AG09309 (cell line): ENCODE measurements around the gene EEIG2.

Source experiments
- DNase-seq: peaks from one replicate; pipeline ENCODE4 v3.0.0-alpha.2; 2010; ENCODE audit warnings: low read depth
- H3K4me3 ChIP-seq: 2 replicates; pipeline ENCODE4 v1.5.1; 2011; ENCODE audit warnings: mild to moderate bottlenecking, low read depth, low read length, moderate library complexity; ENCODE audit not compliant: control insufficient read depth
- CTCF ChIP-seq: IDR thresholded peaks from 2 replicates; pipeline ENCODE4 v1.5.1; 2011; ENCODE audit warnings: mild to moderate bottlenecking, low read depth, low read length, inconsistent platforms; ENCODE audit not compliant: insufficient read depth, control insufficient read depth; ENCODE audit errors: missing control alignments

Gene EEIG2

DNA sequence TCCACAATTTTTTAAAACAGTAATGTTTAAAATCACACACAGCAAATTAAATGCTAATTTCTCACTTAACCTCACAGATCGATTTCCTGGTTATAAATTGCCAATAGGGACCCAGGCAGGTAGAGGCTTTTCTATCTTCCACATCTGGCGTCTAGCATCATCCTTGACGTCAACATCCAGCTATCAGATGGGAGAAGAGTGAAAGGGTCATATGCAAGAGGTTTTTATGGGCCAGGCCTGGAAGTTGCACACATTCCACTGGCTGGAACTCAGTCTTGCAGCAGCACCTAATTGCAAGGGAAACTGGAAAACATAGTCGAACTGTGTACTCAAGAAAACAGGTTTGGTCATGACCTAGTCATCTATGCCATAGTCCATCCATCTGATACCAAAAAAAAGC is 6.0 kb upstream of the EEIG2 start:
- H3K4me3 ChIP-seq: no peak overlapping the region
- no peak for DNase-seq
- TF ChIP-seq CTCF: no peak

DNA sequence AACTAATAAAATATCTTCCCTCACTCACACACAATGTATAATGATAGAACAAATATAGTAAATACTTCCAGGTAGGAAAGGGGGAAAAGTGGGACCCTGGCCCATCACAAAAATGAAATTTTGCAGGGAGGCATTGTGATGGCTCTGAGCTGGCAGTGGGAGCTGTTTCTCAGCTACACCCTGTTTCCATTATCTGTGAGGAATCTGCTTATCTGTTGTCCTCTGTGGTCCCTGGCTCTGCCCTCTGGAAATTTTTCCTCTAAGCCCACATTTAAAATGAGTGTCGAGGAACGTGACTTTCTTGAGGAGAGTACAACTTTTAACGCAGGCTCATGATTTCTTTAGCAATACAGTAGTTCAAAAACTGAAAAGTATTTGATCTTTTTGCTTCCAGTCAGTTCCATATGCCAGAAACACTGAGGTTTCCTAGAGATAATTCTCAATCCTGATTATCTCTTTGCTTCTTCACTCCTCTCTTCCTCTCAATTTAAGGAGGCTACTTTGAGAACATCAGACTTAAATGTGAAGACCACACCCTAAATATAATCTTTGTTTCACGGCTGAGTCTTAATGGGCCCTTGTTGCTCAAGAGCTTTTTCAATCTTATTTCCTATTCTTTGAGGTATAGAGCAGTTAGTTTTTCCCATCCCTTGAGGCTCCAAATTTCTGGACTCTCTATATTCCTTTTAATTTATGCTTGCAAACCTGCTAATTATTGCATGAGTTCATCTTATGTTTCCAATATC is 5.0 kb upstream of the EEIG2 start:
- TF ChIP-seq CTCF: no peak
- no peak for DNase-seq

GRCh38 chr1:108556066-108556465 is 3.8 kb upstream of the EEIG2 start:
- DNase-seq: no peak
- no peak overlapping the region for H3K4me3 ChIP-seq
- no peak for TF ChIP-seq CTCF

More for the DNA sequence above, 5.0 kb upstream of the EEIG2 start:
- no peak overlapping the region for H3K4me3 ChIP-seq

DNA sequence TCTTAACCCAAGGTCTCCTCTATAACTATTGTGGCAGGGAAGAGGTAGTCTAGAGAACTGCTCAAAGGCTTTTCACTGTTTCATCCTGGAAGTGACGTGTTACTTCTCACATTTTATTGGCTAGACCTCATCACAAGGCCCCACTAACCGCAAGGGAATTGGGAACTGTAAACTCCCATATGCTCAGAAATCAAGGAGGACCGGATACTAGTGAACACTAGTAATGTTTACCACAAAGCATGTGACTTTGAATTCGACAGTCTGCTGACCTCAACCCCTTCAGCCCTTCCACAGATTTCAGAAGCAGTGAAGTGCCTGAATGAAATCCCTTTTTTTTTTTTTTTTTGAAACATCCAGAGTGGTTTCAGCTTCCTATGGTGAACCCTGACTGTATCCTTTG is 3.4 kb upstream of the EEIG2 start:
- DNase-seq: no peak
- no peak for TF ChIP-seq CTCF
- H3K4me3 ChIP-seq: no peak overlapping the region

DNA sequence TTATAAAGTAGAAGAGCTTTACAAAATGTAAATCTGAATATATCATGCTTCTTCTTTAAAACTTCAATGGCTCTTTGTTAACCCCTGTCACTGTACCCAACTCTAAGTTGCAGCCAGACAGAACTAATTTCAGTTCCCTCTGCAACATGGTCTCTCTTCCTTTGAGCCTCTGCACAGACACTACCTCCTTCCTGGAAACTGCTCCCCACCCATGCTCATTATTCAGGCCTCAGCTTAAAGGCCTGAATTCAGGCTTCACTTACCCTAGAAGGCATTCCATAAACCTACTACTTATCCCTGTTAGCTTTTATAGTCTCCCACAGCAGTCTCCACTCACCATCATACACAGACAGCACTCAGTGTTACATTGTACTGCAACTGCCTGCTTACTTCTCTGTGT is 2.6 kb upstream of the EEIG2 start:
- no peak overlapping the region for H3K4me3 ChIP-seq
- TF ChIP-seq CTCF: no peak
- DNase-seq: no peak

GRCh38 chr1:108560189-108560873 is 431 bp downstream of the EEIG2 start:
- peak overlapping the region; percentile 79 for H3K4me3 ChIP-seq
- no peak for DNase-seq

More at GRCh38 chr1:108560189-108560873, 431 bp downstream of the EEIG2 start:
- no peak for TF ChIP-seq CTCF
